Stomach (tissue), 4 donors: ENCODE data around the gene MOB3C.

Experiments used
- CTCF ChIP-seq, 7 experiments: fragments of 450-650 bp in 4 of 7; fragments of 200-600 bp in 3 of 7; sonication (generic) in 3 of 7; IDR thresholded peaks; one replicate each; pipeline ENCODE4 v1.5.1; 2016 to 2019; ENCODE audit warnings: antibody characterized with exemption in 7 of 7, control low read depth in 2 of 7, mild to moderate bottlenecking in 1 of 7
- EP300 ChIP-seq: sonication (generic); formaldehyde crosslinking; IDR thresholded peaks from one replicate; pipeline ENCODE4 v1.6.1; 2017; ENCODE audit warnings: antibody characterized with exemption
- POLR2A ChIP-seq, 4 donors: fragments of 450-650 bp; IDR thresholded peaks; one replicate each; pipeline ENCODE4 v1.6.1; 2016; ENCODE audit warnings: antibody characterized with exemption in 4 of 4, control low read depth in 2 of 4, mild to moderate bottlenecking in 1 of 4, moderate library complexity in 1 of 4
- POLR2AphosphoS5 ChIP-seq, 3 donors: sonication (generic); formaldehyde crosslinking; IDR thresholded peaks; one replicate each; pipeline ENCODE4 v1.6.1; 2016; ENCODE audit warnings: antibody characterized with exemption in 3 of 3

- TF ChIP-seq CTCF (IDR thresholded peaks at IDR 0.05): no peak
- no peak for TF ChIP-seq POLR2A (IDR thresholded peaks at IDR 0.05)
- TF ChIP-seq POLR2AphosphoS5 (IDR thresholded peaks at IDR 0.05): no peak
- TF ChIP-seq EP300: no peak
Observed at GRCh38 chr1:46646844-46647243, 30.2 kb upstream of the MOB3C start.
